ENCODE data around the gene EDIL3. TPM values are rescaled to one million over a fixed set of nuclear protein-coding genes. Genes with fewer than 3 reads are reported as not detected.

The EDIL3 gene
- total RNA-seq, 2 donors from 2014 or later: 4.6 to 5.5 TPM

GRCh38 chr5:83927140-83927733, 457.4 kb downstream of the EDIL3 start:
- 30% methylated on average over 4 of the region's 4 CpGs for WGBS
- TF ChIP-seq POLR2A (IDR thresholded peaks at IDR 0.05) (no peak), CTCF (IDR thresholded peaks at IDR 0.05) (peak; percentile 22 to 54 (median 44)), POLR2AphosphoS5 (IDR thresholded peaks at IDR 0.05) (no peak)
- Histone ChIP-seq H3K4me1 (replicated peaks) (no peaks in the 10 kb centered on the region), H3K9me3 (no peaks in the 10 kb centered on the region), H3K36me3 (no peaks in the 10 kb centered on the region), H3K27ac (no peak overlapping the region), H3K4me3 (no peak overlapping the region), H3K27me3 (replicated peaks; ENCODE audit: insufficient read depth) (no peaks in the 10 kb centered on the region)
- intact Hi-C loops (cut with DNase I): no loop called here
- DNase-seq (ENCODE audit: low spot score): peak; percentile 12

GRCh38 chr5:83925955-83926337, 458.7 kb downstream of the EDIL3 start:
- DNase-seq (ENCODE audit: low spot score): no peak
- TF ChIP-seq POLR2A (IDR thresholded peaks at IDR 0.05): no peak
- no peak for TF ChIP-seq POLR2AphosphoS5 (IDR thresholded peaks at IDR 0.05)
- no peak for TF ChIP-seq CTCF (IDR thresholded peaks at IDR 0.05)
- H3K36me3 ChIP-seq: no peaks in the 10 kb centered on the region
- H3K27ac ChIP-seq: no peak overlapping the region
- no peak overlapping the region for H3K4me3 ChIP-seq
- no peaks in the 10 kb centered on the region for H3K27me3 ChIP-seq (replicated peaks; ENCODE audit: insufficient read depth)
- 61% methylated on average over 3 of the region's 3 CpGs for WGBS
- intact Hi-C loops (cut with DNase I): no loop called here
- no peaks in the 10 kb centered on the region for H3K4me1 ChIP-seq (replicated peaks)
- no peaks in the 10 kb centered on the region for H3K9me3 ChIP-seq

- Histone ChIP-seq H3K4me1 (replicated peaks) (no peaks in the 10 kb centered on the region), H3K4me3 (no peak overlapping the region), H3K27ac (no peak overlapping the region), H3K9me3 (no peaks in the 10 kb centered on the region), H3K27me3 (replicated peaks; ENCODE audit: insufficient read depth) (no peaks in the 10 kb centered on the region), H3K36me3 (no peaks in the 10 kb centered on the region)
- intact Hi-C loops (cut with DNase I): no loop called here
- no peak for TF ChIP-seq POLR2AphosphoS5 (IDR thresholded peaks at IDR 0.05)
- no peak for TF ChIP-seq CTCF (IDR thresholded peaks at IDR 0.05)
- no peak for TF ChIP-seq POLR2A (IDR thresholded peaks at IDR 0.05)
- 55% methylated on average over 4 of the region's 4 CpGs for WGBS
- no peak for DNase-seq (ENCODE audit: low spot score)
These were observed 459.2 kb downstream of the EDIL3 start for GRCh38 chr5:83925321-83925954.

- no peak for TF ChIP-seq CTCF (IDR thresholded peaks at IDR 0.05)
- no peak for TF ChIP-seq POLR2A (IDR thresholded peaks at IDR 0.05)
- no peak for TF ChIP-seq POLR2AphosphoS5 (IDR thresholded peaks at IDR 0.05)
- WGBS: 86% methylated on average over 3 of the region's 3 CpGs
- DNase-seq (ENCODE audit: low spot score): no peak
These were observed 459.8 kb downstream of the EDIL3 start for GRCh38 chr5:83924891-83925290.

GRCh38 chr5:83924171-83924570, 460.5 kb downstream of the EDIL3 start:
- whole genome bisulfite sequencing: 48% methylated on average over 1 of the region's 1 CpG
- intact Hi-C loops (cut with DNase I): no loop called here
- Histone ChIP-seq H3K27me3 (replicated peaks; ENCODE audit: insufficient read depth) (no peaks in the 10 kb centered on the region), H3K4me3 (no peak overlapping the region), H3K9me3 (no peaks in the 10 kb centered on the region), H3K36me3 (no peaks in the 10 kb centered on the region), H3K27ac (no peak overlapping the region), H3K4me1 (replicated peaks) (no peaks in the 10 kb centered on the region)
- DNase-seq (ENCODE audit: low spot score): no peak
- TF ChIP-seq POLR2AphosphoS5 (IDR thresholded peaks at IDR 0.05) (no peak), CTCF (IDR thresholded peaks at IDR 0.05) (no peak), POLR2A (IDR thresholded peaks at IDR 0.05) (no peak)

More at GRCh38 chr5:83924891-83925290, 459.8 kb downstream of the EDIL3 start:
- intact Hi-C loops (cut with DNase I): no loop called here
- Histone ChIP-seq H3K4me1 (replicated peaks) (no peaks in the 10 kb centered on the region), H3K9me3 (no peaks in the 10 kb centered on the region), H3K36me3 (no peaks in the 10 kb centered on the region), H3K4me3 (no peak overlapping the region), H3K27ac (no peak overlapping the region), H3K27me3 (replicated peaks; ENCODE audit: insufficient read depth) (no peaks in the 10 kb centered on the region)

Data from prostate gland (tissue), 2 donors.